ENCODE data around the gene TPH2. TPM values are rescaled to one million over a fixed set of nuclear protein-coding genes. Genes with fewer than 3 reads are reported as not detected.

TPH2 gene
- total and polyA plus RNA-seq, 4 donors: not detected

DNA sequence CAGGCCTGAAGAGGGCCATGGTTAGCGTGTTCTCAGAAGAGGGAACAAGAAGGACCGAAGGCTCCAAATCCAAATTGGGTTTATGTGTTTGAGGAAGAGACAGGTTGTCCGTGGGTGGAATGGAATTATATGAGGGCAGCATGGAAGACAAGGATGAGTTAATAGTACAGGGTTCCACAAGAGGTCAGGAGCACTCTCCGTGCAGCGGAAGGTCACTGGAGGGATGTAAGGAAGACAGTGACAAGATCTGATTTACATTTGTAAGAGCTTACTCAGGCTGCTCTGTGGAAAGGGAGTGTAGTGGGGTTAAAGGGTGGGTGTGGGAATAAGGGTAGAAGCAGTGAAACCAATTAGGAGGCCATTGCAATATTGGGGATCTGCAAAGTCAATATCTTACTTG, 97.0 kb downstream of the TPH2 start:
- WGBS: 74% methylated on average over 5 of the region's 5 CpGs
- TF ChIP-seq, protein P1, sequence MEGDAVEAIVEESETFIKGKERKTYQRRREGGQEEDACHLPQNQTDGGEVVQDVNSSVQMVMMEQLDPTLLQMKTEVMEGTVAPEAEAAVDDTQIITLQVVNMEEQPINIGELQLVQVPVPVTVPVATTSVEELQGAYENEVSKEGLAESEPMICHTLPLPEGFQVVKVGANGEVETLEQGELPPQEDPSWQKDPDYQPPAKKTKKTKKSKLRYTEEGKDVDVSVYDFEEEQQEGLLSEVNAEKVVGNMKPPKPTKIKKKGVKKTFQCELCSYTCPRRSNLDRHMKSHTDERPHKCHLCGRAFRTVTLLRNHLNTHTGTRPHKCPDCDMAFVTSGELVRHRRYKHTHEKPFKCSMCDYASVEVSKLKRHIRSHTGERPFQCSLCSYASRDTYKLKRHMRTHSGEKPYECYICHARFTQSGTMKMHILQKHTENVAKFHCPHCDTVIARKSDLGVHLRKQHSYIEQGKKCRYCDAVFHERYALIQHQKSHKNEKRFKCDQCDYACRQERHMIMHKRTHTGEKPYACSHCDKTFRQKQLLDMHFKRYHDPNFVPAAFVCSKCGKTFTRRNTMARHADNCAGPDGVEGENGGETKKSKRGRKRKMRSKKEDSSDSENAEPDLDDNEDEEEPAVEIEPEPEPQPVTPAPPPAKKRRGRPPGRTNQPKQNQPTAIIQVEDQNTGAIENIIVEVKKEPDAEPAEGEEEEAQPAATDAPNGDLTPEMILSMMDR (IDR thresholded peaks at IDR 0.05; ENCODE audit: low read depth, low read length, missing input control): no peak
- TF ChIP-seq, protein P2, sequence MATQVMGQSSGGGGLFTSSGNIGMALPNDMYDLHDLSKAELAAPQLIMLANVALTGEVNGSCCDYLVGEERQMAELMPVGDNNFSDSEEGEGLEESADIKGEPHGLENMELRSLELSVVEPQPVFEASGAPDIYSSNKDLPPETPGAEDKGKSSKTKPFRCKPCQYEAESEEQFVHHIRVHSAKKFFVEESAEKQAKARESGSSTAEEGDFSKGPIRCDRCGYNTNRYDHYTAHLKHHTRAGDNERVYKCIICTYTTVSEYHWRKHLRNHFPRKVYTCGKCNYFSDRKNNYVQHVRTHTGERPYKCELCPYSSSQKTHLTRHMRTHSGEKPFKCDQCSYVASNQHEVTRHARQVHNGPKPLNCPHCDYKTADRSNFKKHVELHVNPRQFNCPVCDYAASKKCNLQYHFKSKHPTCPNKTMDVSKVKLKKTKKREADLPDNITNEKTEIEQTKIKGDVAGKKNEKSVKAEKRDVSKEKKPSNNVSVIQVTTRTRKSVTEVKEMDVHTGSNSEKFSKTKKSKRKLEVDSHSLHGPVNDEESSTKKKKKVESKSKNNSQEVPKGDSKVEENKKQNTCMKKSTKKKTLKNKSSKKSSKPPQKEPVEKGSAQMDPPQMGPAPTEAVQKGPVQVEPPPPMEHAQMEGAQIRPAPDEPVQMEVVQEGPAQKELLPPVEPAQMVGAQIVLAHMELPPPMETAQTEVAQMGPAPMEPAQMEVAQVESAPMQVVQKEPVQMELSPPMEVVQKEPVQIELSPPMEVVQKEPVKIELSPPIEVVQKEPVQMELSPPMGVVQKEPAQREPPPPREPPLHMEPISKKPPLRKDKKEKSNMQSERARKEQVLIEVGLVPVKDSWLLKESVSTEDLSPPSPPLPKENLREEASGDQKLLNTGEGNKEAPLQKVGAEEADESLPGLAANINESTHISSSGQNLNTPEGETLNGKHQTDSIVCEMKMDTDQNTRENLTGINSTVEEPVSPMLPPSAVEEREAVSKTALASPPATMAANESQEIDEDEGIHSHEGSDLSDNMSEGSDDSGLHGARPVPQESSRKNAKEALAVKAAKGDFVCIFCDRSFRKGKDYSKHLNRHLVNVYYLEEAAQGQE (IDR thresholded peaks at IDR 0.05): no peak
- no peak for TF ChIP-seq FOXA2 (IDR thresholded peaks at IDR 0.05)
- TF ChIP-seq YY1 (IDR thresholded peaks at IDR 0.05): no peak
- TF ChIP-seq EGR1 (IDR thresholded peaks at IDR 0.05; ENCODE audit: low read depth in 2 of 2): no peak
- TF ChIP-seq SP1 (IDR thresholded peaks at IDR 0.05): no peak
- no peak for TF ChIP-seq HNF4A (conservative IDR thresholded peaks at IDR 0.05)
- TF ChIP-seq, protein P3, sequence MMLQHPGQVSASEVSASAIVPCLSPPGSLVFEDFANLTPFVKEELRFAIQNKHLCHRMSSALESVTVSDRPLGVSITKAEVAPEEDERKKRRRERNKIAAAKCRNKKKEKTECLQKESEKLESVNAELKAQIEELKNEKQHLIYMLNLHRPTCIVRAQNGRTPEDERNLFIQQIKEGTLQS (IDR thresholded peaks at IDR 0.05): no peak
- no peak for TF ChIP-seq HNF4G (IDR thresholded peaks at IDR 0.05)
- no peak for TF ChIP-seq FOXA1 (IDR thresholded peaks at IDR 0.05)
- TF ChIP-seq GABPA (IDR thresholded peaks at IDR 0.05 in 1 of 2, conservative IDR thresholded peaks at IDR 0.05 in 1 of 2): no peak
- TF ChIP-seq RXRA (IDR thresholded peaks at IDR 0.05): no peak

DNA sequence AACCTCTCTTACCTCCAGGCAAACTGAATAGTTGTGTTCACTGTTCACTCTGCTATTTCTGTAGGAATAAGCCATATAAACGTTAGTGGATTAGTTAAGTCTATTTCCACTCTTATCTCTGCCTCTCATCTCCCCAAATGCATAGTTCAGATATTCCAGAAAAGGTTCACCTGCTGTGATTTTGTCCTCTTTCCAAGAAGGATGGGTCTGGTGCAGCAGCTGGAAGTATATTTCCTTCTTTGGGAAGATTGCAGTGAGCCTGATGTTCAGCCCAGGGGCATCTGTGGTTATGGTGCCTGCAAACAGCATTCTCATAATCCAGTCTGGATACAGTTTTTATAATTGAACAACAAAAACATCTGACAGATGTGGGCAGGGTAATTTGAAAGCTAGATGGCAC, 97.7 kb downstream of the TPH2 start:
- Histone ChIP-seq H3K27ac (ENCODE audit: low read depth in 1 of 2, low read length in 2 of 2) (no peak overlapping the region), H3K4me3 (ENCODE audit: low read depth in 1 of 3, low read length in 3 of 3) (no peak overlapping the region), H3K36me3 (ENCODE audit: control insufficient read depth in 4 of 4, insufficient read depth in 3 of 4, low read depth in 1 of 4, low read length in 3 of 4) (peaks cover 0 to 3% (median 0%) of the 10 kb centered on the region in 4 donors), H3K9me3 (ENCODE audit: control insufficient read depth in 4 of 4, low read length in 3 of 4) (peaks cover 0 to 15% (median 3%) of the 10 kb centered on the region in 4 donors), H3K4me1 (ENCODE audit: control insufficient read depth in 4 of 4, insufficient read depth in 4 of 4, low read length in 3 of 4) (no peaks in the 10 kb centered on the region), H3K27me3 (ENCODE audit: control insufficient read depth in 4 of 4, insufficient read depth in 4 of 4, low read length in 3 of 4) (no peaks in the 10 kb centered on the region), H3K9ac (ENCODE audit: low read depth in 1 of 2, low read length in 2 of 2) (no peak overlapping the region)
- WGBS: 40% methylated on average over 1 of the region's 1 CpG
- no peak for DNase-seq (ENCODE audit: low spot score)
- TF ChIP-seq TAF1 (conservative IDR thresholded peaks at IDR 0.05) (no peak), GABPA (IDR thresholded peaks at IDR 0.05 in 1 of 2, conservative IDR thresholded peaks at IDR 0.05 in 1 of 2) (no peak), FOXA2 (IDR thresholded peaks at IDR 0.05) (no peak), SP1 (IDR thresholded peaks at IDR 0.05) (no peak), HNF4A (conservative IDR thresholded peaks at IDR 0.05) (no peak), FOXA1 (IDR thresholded peaks at IDR 0.05) (no peak), RXRA (IDR thresholded peaks at IDR 0.05) (no peak), NR2F2 (IDR thresholded peaks at IDR 0.05) (no peak), YY1 (IDR thresholded peaks at IDR 0.05) (no peak), HNF4G (IDR thresholded peaks at IDR 0.05) (no peak)
- TF ChIP-seq, protein P3 (IDR thresholded peaks at IDR 0.05): no peak
- TF ChIP-seq, protein P1 (IDR thresholded peaks at IDR 0.05; ENCODE audit: low read depth, low read length, missing input control): no peak
- TF ChIP-seq, protein P4, sequence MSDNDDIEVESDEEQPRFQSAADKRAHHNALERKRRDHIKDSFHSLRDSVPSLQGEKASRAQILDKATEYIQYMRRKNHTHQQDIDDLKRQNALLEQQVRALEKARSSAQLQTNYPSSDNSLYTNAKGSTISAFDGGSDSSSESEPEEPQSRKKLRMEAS (IDR thresholded peaks at IDR 0.05): no peak
- TF ChIP-seq, protein P2 (IDR thresholded peaks at IDR 0.05): no peak
- TF ChIP-seq, protein P5, sequence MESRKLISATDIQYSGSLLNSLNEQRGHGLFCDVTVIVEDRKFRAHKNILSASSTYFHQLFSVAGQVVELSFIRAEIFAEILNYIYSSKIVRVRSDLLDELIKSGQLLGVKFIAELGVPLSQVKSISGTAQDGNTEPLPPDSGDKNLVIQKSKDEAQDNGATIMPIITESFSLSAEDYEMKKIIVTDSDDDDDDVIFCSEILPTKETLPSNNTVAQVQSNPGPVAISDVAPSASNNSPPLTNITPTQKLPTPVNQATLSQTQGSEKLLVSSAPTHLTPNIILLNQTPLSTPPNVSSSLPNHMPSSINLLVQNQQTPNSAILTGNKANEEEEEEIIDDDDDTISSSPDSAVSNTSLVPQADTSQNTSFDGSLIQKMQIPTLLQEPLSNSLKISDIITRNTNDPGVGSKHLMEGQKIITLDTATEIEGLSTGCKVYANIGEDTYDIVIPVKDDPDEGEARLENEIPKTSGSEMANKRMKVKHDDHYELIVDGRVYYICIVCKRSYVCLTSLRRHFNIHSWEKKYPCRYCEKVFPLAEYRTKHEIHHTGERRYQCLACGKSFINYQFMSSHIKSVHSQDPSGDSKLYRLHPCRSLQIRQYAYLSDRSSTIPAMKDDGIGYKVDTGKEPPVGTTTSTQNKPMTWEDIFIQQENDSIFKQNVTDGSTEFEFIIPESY (IDR thresholded peaks at IDR 0.05): no peak

More for the DNA sequence above, 97.0 kb downstream of the TPH2 start:
- H3K27me3 ChIP-seq (ENCODE audit: control insufficient read depth in 4 of 4, insufficient read depth in 4 of 4, low read length in 3 of 4): no peaks in the 10 kb centered on the region
- DNase-seq (ENCODE audit: low spot score): no peak
- H3K9ac ChIP-seq (ENCODE audit: low read depth in 1 of 2, low read length in 2 of 2): no peak overlapping the region
- H3K4me3 ChIP-seq (ENCODE audit: low read depth in 1 of 3, low read length in 3 of 3): no peak overlapping the region
- no peak overlapping the region for H3K27ac ChIP-seq (ENCODE audit: low read depth in 1 of 2, low read length in 2 of 2)
- peaks cover 0 to 3% (median 0%) of the 10 kb centered on the region in 4 donors for H3K36me3 ChIP-seq (ENCODE audit: control insufficient read depth in 4 of 4, insufficient read depth in 3 of 4, low read depth in 1 of 4, low read length in 3 of 4)
- H3K4me1 ChIP-seq (ENCODE audit: control insufficient read depth in 4 of 4, insufficient read depth in 4 of 4, low read length in 3 of 4): no peaks in the 10 kb centered on the region
- peaks cover 0 to 15% (median 3%) of the 10 kb centered on the region in 4 donors for H3K9me3 ChIP-seq (ENCODE audit: control insufficient read depth in 4 of 4, low read length in 3 of 4)

Measured in liver (tissue), 9 donors.